NCI-H226 (cell line): ENCODE measurements around the gene TMPRSS4.

Experiments used
- DNase-seq: peaks from one replicate; pipeline ENCODE4 v3.0.0-alpha.2; 2015

TMPRSS4 gene

GRCh38 chr11:118138839-118139420, 62.1 kb downstream of the TMPRSS4 start:
- DNase-seq = no peak

DNA sequence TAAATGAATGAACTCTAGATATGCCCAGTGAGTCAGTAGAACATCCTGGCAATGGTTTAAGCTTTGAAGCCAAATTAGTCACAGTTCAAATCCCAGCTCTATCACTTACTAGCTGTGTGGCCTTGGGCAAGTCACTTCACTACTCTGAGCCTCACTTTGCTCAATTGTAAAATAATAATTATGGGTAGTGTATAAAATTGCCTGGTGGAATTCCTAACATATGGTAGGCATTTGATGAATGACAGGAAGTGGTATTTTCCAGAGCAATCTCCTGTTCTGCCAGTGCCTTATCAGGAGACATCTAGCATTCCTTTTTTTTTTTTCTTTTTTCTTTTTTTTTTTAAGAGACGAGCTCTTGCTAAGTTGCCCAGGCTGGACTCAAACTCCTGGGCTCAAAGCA, 62.7 kb downstream of the TMPRSS4 start:
- peak; percentile 17 for DNase-seq

GRCh38 chr11:118142081-118142480, 65.2 kb downstream of the TMPRSS4 start:
- peak; percentile 77 for DNase-seq

GRCh38 chr11:118142809-118143208, 65.9 kb downstream of the TMPRSS4 start:
- DNase-seq = no peak

GRCh38 chr11:118143661-118144185, 66.8 kb downstream of the TMPRSS4 start:
- DNase-seq = no peak

- no peak for DNase-seq
Measured at GRCh38 chr11:118144301-118145268, 67.7 kb downstream of the TMPRSS4 start.

GRCh38 chr11:118145285-118146227, 68.7 kb downstream of the TMPRSS4 start:
- DNase-seq = peak; percentile 71

DNA sequence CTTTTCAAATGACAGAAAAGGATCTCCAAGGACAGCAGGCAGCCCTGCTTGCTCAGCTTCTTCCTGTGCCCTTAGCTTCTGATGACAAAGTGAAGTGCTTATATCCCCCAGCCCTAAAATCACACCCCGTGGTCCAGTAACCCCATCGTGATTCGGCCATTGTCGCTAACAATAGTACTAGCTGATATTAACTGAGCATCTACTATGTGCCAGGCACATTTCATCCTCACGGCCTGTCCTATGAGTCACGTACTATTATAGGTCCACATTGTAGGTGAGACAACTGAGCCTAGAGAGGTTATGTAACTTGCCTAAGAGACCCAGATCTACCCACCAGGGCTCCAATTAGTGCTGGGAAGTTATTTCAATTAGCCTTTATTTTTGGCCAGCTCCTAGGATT, 69.7 kb downstream of the TMPRSS4 start:
- DNase-seq = no peak

DNA sequence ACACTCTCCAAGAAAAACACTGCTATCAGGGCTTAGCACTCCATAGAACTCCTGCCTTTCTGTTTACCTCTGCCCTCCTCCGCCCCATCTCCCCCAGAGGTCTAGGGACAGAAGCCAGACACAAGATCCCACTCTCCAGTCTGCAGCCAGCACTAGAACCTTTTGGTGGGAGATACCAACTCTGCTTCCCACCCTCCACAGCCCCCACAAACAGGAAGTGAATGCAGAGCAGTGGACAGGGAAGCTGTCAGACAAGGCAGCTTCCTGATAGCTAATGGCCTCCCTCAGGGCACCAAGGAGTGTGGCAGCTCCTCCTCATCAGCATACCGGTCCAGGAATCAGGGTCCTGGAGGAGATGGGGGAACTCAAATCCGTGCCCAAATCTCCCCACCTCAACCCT, 70.6 kb downstream of the TMPRSS4 start:
- DNase-seq = no peak

DNA sequence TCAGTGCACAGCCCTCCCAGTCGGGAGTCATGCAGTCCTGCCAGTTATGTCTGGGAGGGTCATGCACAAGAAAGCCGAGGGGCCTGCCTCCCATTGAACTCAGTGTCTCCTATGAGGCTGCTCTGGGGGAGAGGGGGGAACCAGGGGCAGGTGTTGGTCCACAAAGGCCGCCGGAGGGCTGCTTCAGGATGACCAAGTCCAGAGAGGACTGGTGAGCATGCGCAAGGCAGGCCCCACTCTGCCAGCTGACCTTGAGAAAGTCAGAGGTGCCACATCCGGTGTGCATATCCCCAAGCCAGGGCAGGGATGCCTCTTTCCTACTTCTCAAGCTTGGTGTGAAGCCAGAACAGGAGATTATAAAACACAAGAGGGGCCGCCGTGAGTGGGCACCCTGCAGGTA, 71.4 kb downstream of the TMPRSS4 start:
- DNase-seq = no peak

DNA sequence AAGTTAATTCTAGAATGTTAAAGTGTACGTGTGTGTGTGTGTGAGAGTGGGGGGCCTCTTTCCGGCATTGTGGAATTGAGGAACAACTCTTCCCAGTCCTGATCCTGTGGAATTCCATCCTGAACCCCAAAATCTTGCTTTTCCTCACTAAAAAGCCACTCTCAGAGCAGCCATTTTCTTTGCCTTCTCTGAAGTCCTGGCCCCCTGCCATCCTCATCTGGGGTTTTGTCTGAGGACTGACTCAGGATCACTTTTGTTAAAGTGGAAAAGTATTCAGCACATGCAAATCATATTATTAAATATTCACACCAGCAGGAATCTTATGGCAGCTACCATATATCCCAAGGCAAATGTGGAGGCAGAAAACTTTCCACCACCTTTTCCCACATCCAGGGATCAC, 72.0 kb downstream of the TMPRSS4 start:
- DNase-seq = no peak

DNA sequence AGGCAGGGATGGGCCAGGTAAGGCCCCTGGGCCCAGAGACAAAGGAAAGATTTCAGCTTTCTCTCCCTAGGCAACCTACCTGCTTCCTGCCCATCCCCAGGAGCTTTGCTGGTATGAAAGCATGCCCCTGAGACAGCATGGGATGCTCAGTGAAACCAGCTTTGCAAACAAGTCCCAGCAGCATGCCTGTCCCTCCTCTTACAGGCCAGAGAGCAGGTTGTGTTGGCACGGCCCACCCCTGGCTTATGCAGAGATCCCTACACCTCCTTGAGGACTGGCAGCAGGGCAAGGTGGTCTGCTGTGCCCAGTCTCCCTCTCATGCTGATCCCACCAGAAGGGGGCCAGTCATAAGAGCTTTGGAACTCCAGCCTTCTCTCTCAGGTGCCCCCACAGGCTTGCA, 72.6 kb downstream of the TMPRSS4 start:
- no peak for DNase-seq

GRCh38 chr11:118151431-118151830, 74.6 kb downstream of the TMPRSS4 start:
- peak; percentile 48 for DNase-seq

GRCh38 chr11:118152020-118152551, 75.2 kb downstream of the TMPRSS4 start:
- no peak for DNase-seq

DNA sequence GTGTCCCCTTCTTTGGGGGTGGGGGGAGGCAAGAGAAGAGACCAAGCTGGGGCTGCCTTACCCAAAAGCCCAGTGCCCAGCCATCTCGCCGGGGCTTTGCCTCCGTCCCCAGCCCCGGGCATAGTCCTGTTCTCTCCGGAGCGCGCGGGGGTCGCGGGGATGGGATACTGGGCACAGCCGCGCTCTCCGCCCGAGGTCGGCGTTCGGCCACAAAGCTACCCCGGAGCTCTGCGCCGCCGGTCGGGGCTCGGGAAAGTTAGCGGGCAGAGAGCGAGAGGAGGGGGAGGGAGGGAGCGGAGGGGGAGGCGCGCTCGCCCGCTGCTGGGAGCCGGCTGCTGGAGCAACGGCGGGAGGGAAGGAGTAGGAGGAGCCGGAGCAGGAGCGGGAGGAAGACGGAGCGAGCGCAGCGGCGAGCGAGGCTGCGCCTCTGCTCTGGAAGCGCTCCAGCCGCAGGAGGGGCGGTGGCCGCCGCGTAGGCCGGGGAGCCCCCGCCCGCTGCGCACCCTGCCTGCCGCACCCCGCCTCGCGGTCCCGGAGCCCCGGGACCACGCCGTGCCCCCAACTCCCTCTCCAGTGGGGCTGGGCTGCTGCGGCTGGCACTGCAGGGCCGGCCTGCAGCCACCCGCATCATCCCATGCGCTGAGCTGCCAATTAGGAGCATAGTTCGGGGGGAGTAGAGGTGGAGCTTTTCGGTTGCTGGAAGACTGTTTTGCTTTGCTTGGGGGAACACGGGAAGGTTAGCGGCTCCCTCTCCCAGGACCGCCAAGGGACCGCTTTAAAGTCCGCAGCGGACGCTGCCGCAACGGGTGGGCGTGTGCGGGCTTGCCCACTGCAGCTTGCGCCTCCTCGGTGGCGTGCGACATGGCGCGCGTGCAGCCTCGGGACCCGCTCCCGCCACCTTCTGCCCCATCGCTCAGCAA, 75.9 kb downstream of the TMPRSS4 start, which contains the start of gene SCN4B:
SCN4B (minus strand) TSS at position 272 of the 920 bp plus-strand sequence; CDS start at position 122, 150 bp downstream.
- DNase-seq = peak; percentile 60

- DNase-seq = no peak
Measured at GRCh38 chr11:118153516-118153915, 76.6 kb downstream of the TMPRSS4 start.

GRCh38 chr11:118153976-118154375, 77.1 kb downstream of the TMPRSS4 start:
- no peak for DNase-seq

DNA sequence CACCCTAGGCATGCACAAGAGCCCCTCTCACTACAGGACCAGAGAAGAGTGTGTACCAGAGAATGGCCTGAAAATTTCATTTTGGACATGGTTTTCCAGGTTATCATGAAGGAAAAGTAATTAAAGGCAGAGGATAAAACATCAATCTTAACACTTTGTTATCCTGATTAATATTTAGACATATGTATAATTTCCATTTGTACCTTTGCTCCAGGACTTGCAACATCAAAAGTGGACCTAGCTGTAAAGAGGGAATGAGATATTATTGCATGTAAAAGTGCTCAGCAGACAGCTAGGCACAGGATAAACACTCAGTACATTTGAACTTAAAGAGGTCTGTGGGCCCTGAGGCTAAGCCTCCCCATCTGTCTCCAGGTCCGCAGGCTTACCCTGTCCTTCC, 77.8 kb downstream of the TMPRSS4 start:
- DNase-seq = no peak

- DNase-seq = no peak
Measured at GRCh38 chr11:118155776-118156530, 79.1 kb downstream of the TMPRSS4 start.

- no peak for DNase-seq
Measured at GRCh38 chr11:118156531-118157185, 79.8 kb downstream of the TMPRSS4 start.
